Epidermal melanocyte (primary cell): ENCODE measurements around the gene LANCL2.
A peak's percentile ranks its signal among the peaks of the same experiment; 100 is the strongest.
"Not testable (repeated sequence)": the region's sequence is repeated elsewhere in the genome, so short reads cannot be mapped to it uniquely, and the experiment has no call there.

Experiments
- DNase-seq: peaks from one replicate; pipeline ENCODE4 v3.0.0; 2011; ENCODE audit warnings: low spot score; ENCODE audit not compliant: insufficient read length

Gene LANCL2

DNA sequence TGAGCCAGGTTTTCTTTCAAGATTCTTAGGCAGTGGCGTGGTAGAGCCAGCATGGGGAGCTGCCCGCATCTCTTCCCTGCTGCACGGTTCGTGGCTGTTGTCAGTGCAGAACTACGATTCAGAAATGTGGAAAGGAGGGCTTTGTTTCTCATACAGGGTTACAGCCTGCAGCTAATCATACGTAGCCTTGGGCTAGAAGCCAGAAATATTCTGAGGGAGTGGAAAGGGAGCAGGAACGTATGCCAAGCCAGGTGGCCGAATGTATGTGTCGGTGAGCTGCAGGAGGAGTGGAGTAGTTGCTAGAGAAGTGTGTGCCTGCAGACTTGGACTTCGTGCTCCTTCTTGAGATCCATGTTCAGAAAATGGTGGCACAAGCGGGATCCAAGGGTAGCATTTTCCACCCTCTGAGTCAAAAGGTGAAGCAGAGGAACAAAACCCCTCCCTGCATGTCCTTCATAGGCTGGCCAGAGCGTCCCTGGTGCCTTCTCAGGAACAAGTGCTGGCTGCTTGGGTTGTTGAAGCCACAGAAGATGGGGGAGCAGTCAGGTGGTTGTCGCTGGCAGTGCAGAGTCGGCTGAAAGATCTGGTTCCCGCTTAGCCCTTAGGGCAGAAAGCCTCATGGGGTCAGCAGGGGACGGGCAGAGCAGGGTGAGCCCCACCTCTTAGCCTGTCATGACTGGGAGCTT, 40.9 kb downstream of the LANCL2 start:
- no peak for DNase-seq

DNA sequence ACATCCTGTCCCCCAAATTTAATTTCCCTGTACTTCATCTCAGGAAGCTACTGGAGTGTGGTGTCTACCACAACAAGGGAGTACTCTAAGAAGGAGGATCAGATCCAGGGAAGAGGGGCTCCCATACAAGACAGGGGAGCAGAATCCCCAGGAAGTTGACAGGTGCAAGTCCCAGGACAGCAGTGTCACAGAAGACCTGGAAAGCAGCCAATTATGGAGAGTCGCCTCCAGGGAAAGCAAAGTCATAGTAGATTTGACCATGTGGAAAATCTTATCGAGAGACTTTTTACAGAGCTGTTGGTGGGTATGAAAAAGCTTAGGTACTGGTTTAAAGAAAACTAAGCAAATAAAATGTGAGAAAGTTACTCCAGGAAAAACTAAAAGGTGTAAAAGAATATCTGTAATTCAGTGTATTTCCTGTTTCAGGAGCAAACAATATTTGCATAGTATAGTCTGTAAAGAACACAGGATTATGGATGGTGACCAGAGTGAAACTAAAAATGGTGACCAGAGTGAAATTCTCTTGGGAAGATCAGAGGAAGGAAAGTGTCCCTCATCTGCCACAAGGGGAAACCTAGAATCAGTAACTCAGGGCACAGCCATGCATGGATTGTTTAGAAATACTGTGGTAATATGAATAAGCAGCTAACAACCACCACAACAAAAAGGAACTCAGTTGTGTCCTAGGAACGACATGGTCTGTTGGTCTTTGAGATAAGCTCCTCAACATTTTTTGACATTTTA, 44.5 kb downstream of the LANCL2 start:
- DNase-seq, result no peak

DNA sequence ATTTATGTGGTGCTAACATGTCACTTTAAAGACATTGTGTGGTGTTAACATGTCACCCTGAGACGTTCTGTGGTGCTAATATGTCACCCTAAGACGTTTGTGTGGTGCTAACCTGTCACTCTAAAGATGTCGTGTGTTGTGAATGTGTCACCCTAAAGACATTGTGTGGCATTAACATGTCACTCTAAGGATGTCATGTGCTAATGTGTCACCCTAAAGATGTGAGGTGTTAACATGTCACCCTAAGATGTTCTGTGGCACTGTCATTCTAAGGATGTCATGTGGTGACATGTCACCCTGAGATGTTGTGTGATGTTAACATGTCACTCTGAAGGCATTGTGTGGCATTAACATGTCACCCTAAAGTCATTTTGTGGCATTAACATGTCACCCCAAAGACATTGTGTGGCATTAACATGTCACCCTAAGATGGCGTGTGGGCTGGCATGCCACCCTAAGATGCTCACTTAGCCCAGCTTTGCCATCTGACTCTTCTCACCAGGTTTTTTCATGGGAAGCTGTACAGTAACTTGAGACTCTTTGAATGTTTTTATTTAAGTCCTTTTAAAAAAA, 45.6 kb downstream of the LANCL2 start:
- no peak for DNase-seq

DNA sequence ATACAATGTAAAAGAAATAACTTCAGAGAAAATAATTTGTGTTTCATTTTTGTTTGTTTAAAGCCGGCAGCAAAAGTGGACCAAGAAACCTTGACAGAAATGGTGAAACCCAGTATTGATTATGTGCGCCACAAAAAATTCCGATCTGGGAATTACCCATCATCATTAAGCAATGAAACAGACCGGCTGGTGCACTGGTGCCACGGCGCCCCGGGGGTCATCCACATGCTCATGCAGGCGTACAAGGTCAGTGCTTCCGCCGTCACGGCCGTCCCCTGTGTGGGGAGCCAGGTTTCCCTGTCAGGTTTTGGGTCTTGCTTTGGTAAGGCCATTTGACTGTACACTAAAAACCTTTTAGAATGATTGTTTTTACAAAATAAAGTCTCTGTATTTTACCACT, 46.7 kb downstream of the LANCL2 start:
- no peak for DNase-seq

DNA sequence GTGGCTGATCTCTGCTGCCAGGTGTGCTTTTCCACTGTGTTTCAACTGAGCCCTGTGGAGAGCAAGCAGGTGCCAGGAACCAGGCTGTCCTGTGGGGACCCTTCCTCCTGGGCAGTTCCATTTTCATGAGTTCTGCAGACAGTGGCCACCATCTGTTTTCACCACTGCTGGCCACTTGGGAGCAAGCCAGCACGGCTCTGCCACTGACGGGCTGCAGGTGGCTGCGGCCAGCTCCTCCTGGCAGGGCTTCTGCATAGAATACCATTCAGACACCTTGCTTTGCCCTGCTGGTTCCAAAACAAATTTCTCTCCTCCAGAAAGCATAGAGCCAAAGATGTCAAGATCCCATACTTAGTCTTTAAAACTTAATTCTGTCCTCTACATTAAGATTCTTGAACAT, 48.3 kb downstream of the LANCL2 start:
- no peak for DNase-seq

DNA sequence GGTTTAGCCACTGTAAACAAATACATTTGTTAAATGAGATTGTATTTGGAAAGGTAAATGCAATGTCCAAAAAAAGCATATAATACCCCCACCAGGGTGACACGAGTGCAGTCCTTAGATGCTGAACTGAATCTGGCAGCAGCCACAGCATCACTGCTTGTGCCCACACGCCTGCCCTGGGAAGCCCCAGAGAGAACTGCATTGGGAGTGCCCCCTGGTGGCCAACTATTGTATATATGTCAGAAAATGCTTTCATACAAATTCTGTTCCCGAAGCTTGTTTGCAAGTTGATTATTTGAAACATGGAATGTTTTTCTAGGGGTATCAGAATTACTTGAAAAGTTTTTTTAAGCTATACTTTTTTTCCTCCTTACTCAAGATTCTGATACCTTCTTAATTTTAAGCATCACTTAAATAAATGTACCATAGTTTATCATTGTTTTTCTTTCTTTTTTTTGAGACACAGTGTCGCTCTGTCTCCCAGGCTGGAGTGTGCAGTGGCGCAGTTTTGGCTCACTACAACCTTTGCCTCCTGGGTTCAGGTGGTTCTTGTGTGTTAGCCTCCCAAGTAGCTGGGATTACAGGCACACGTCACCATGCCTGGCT, 50.1 kb downstream of the LANCL2 start:
- DNase-seq, result peak; percentile 85

DNA sequence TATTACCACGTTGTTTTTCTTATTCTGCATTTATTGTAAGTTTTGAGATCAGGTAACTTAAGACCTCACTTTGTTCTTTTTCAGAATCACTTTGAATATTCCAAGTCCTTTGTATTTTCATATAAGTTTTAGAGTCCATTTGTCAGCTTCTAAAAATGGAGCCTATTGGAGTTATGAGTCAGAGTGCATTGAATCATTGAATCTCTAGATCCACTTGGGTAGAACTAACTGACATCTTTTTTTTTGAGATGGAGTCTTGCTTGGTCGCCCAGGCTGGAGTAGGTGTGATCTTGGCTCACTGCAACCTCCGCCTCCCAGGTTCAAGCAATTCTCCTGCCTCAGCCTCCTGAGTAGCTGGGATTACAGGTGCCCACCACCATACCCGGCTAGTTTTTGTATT, 52.3 kb downstream of the LANCL2 start:
- DNase-seq, result not testable (repeated sequence)

DNA sequence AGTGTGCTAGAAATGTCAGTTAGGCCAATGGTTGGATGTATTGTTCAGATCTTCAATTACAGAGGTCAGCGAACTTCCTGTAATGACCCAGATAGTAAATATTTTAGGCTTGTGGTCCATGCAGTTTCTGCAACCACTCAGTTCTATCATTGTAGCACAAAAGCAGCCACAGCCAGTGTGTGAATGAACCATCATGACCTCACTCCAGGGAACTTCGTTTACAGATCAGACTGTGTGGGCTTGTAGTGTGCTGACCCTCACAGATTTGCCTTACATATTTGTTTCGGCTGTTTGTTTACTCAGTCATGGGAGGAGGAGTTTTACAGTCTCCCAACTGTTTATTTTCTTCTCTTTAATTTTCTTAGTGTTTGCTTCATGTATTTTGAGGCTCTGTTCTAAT, 55.4 kb downstream of the LANCL2 start:
- no peak for DNase-seq

DNA sequence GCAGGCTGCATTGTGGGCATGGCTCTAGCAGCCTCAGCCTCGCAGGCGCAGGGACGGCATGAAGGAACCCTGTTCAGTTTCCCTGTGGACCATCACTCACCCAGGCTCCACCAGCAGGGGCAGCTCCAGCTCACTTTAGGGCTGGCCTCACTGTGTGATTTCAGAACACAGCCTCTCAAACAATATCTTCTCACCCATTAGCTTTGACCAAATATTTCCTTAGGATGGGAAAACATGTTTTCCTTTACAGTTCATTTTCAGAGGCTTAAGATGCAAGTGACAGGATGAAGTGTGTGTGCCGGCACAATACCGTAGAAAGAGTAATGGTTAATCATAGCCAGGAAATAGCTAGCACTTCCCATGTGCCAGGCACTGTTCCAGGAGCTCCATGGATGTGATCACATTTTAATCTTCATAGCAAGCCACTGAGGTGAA, 58.2 kb downstream of the LANCL2 start:
- DNase-seq, result no peak

DNA sequence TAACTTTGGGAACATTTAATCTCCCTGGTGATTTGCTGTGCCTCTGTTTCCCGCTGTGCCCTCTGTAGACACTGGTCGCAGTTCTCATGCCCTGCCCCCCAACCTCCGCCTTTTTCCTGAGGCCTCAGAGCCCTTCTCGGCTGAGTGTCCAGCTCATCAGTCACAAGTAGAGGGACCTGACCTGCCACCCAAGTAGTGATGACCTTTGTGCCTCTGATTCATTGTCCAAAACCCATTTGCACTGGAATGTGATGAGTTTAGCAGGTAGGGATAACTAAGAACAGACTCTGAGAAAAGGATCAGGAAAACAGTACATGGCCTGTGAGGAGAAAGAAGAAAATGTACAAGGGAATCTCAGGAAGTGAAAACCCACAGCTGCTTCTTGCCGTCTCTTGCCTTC, 58.8 kb downstream of the LANCL2 start:
- no peak for DNase-seq

DNA sequence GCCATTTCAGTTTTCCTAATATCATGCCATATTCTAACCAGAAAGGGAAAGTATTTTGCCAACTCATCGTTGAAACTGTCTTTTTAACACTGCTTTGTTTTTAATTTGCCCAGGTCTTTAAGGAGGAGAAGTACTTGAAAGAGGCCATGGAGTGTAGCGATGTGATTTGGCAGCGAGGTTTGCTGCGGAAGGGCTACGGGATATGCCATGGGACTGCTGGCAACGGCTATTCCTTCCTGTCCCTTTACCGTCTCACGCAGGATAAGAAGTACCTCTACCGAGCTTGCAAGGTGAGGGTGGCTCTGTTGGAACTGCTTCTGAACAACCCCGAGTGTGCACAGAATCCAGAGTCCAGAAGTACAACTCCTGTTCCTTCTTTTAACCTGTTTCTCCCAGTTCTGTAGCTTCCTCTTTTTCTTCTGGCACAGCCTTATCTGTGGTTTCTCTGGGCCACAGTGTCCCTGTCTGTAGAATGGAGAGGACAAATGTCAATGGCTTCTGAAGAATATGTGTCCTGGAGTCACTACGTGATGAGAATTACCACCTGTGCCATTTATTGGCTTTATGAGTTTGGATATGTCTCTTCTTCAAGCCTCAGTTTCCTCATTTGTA, 60.1 kb downstream of the LANCL2 start:
- DNase-seq, result no peak

DNA sequence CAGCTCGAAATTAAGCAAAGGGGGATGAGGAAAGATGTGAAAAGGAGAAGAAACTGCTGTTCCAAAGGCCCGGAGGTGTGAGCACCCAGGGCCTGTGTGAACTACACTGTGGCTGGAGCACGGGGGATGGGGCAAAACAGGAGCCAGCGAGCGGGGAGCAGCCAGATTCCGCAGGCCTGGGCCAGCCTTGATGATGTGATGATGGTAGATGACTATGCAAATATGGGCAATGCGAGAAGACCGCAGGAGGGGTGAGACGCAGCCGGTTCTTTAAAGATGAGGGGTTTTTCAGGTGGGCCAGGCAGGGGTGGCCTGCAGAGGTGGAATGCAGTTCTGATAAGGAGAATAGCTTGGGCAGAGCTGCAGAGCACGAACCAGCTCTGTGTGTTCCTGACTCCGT, 61.5 kb downstream of the LANCL2 start:
- no peak for DNase-seq

DNA sequence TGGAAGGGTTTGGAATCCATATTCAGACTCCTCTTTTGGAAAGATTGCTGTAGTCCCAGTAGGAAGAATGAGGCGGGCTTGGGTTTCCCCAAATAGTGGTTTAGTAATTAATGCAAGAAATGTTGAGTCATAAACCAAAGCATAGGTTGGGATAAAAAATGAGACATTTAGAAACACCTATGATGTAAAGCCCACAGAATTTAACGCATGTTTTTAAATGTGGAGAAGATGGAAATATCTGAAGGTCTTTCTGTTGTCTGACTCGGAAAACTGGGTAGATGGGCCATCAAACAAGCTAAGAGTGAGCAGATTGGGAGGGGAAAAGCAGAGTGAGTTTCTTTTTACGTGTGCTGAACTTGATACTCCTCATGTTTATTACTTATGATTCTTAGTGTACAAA, 62.2 kb downstream of the LANCL2 start:
- no peak for DNase-seq

DNA sequence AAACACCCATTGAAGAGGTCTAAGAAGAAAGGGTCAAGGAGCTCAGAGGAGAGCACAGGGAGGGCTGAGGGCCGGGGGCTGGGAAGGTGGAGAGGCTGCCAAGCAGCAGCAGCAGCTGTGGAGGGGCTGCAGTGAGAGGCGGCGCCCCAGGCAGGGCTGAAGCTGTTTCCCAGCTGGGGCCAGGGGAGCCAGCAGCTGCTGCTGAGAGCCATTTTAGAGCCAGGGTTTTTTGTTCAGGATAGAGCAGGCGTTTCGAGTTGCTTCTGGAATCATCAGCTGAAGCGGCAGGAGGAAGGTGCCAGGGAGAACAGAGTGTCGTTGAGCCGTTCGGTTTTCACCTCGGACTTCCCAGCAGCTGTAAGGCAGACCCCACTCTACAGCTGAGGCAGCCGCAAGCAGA, 62.7 kb downstream of the LANCL2 start:
- no peak for DNase-seq

DNA sequence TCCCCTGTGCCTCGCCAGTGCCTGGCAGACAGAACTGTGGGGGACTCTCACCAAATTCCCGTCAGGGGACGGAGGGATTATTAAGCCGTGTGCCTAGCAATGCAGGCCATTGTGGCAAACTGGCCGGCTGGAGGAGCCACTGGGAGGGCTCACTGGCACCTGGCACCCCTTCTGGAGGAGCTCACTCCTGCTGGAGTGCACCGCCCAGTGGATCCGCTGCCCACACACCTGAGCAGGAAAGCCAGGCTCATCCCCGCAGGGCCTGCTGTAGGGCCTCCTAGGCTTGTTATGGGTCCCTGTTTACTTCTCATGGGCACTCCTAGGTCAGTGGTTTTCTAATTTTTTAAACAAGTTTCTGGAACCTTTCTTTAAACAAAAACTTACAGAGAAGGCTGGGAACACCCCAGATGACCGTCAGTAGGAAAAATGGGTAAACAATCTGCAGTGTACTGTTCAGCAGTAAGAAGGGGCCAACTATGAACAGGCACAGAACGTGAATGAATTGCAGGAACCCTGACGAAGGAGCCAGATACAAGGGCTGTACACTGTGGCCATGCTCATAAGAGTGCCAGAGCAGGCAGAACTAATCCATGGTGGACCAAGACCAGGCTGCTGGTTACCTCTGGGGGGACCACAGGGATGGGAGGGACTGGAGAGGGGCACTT, 64.8 kb downstream of the LANCL2 start:
- no peak for DNase-seq

DNA sequence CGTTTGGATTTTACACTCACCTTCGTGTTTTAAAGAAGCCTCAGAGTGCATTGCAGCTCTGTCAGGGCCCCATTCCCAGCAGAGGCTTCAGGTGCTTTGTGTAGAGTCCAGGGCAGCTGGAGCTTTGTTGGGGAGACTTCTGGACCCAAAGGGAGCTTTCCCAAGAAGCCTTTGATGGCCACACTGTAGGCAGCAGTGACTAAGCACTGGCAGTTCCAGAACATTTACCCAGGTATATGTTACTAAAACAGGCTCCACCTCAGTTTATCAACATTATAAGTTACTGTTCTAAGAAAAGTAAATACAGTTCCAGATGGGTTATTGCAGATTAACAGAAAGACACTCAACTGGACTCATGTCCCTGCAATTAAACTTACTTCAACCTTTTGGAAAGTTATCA, 66.8 kb downstream of the LANCL2 start:
- DNase-seq, result no peak

DNA sequence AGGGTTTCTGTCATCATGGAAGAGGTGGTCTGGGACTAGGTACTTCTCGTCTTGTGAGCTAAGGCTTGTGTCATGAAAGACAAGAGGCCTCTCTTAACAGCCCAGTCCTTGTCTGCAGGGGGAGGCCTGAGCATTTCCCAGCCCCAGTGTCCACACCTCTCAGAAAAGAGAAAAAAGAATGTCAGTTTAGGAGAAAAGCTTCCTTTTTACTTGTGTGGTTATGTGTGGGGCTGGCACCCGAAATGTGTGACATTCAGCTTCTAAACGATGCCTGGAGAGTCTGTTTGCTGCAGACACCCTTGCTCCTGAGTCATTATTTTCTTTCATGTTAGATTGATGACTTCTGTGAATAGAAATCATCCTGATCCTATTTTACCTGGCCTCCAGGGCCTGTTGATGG, 67.4 kb downstream of the LANCL2 start:
- DNase-seq, result no peak

DNA sequence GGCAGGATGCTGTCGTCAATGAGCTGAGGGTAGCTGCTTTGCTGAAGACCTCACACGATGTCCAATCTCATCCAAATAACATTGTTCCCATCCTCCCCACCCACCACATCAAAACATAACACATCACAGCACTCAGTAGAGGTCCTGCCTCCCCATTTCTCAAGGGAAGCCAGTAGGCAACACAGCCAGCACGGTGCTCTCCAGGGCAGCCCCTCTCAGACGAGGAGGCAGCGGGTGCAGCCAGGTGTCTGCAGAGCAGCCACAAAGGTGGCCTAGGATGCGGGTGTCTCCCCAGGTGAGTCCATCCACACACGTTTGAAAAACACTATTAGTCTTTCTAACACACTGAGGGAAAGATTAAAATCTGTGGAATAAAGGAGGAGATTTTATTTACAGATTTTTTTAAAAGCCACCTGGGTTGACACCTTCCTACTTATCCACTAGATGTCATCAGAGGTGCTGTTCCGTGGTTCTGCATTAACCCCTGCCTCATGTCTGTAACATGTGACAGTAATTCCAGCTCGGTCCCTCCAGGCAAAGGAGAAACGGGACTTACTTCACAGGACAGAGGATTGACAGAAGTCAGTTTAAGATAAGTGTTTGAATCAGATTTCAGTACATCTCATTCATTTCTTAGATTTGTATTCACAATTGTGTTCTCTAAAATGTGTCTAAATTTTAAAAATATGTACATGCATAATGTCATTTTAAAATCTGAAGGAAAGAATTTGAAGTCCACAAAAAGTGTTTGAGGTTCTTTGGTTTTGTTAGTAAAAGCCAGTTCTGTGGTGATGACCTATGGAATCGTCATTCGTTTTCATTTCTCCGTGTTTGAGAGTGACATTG, 68.0 kb downstream of the LANCL2 start:
- DNase-seq, result no peak

DNA sequence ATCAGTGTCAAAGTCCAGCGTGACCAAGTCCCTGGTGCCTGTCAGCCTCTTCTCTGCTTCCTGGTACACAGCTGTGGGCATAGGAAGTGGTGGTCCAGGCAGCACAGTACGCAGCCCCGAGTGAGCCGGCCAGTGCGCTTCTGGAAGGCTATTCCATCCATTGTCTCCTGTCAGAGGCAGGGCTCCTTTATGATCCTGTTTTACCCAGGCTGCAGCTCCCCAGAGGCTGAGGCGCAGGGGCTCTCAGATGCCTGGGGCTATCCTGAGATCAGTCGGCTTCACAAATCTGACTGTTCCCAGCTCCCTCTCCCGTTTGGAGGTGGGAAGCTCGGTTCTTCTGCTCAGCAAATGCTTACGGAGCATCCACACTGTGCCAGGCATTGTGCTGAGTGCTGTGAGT, 70.3 kb downstream of the LANCL2 start:
- DNase-seq, result no peak

DNA sequence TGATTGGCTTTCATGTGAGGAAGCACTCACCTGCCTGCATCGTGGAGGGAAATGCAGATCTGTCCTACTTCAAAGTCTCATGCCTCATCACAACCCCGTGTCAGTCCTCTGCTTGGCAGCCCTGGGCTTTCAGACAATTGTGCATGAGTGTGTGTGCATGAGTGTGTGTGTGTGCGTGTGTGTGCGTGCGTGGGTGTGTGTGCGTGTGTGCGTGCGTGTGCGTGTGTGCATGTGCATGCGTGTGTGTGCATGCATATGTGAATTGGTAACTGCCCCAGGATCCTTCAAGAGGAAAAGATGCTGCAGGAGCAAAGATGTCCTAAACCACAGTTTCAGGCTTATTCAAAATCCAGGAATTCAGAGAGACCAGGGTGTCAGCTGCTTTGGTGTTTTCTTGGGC, 71.3 kb downstream of the LANCL2 start:
- DNase-seq, result no peak

DNA sequence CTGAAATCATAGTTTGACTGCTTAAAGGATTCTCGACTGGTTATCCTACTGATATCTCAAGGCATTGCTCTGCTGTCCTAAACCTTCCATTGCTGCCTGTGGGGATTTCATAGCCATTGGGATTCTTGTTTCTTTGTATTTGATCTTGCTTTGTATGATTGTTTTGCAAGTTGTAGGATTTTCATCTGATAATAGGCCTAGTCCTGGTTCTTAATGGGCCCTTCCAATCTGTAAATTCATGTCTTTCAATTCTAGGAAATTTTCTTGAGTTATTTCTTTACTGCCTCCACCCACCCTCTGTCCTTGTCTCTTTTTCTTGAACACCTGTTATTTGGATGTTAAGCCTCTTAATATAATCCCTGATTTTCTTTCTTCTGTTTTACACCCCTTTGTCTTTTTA, 72.2 kb downstream of the LANCL2 start:
- no peak for DNase-seq
